Upper lobe of left lung (tissue), 4 donors: ENCODE data around the gene KRTAP22-1.

Experiments used
- CTCF ChIP-seq, 6 experiments: fragments of 450-650 bp in 4 of 6; fragments of 200-600 bp in 2 of 6; sonication (generic) in 2 of 6; IDR thresholded peaks; one replicate each; pipeline ENCODE4 v1.5.1; 2016 to 2019; ENCODE audit warnings: antibody characterized with exemption in 6 of 6
- POLR2AphosphoS5 ChIP-seq, 2 donors: sonication (generic); formaldehyde crosslinking; IDR thresholded peaks; one replicate each; pipeline ENCODE4 v1.5.1; 2017; ENCODE audit warnings: antibody characterized with exemption in 2 of 2

GRCh38 chr21:30552782-30553181, 48.1 kb upstream of the KRTAP22-1 start:
- no peak for TF ChIP-seq CTCF (IDR thresholded peaks at IDR 0.05)
- TF ChIP-seq POLR2AphosphoS5 (IDR thresholded peaks at IDR 0.05) = no peak
